Neuronal stem cell (in vitro differentiated cells): ENCODE results near the gene TRIM41.

ENCODE experiments used
- DNase-seq: peaks from one replicate; pipeline ENCODE4 v3.0.0-alpha.2; 2013; ENCODE audit warnings: low spot score
- H2AFZ ChIP-seq: one replicate; pipeline ENCODE4 v1.6.1; 2013; ENCODE audit warnings: mild to moderate bottlenecking, low read length, inconsistent platforms
- H2AK5ac ChIP-seq: 2 replicates; pipeline ENCODE4 v1.6.1; 2013; ENCODE audit warnings: low read depth, mild to moderate bottlenecking, inconsistent platforms, low read length, moderate library complexity, mixed read lengths
- H2BK120ac ChIP-seq: 2 replicates; pipeline ENCODE4 v1.6.1; 2013; ENCODE audit warnings: low read depth, mild to moderate bottlenecking, inconsistent platforms, low read length, moderate library complexity, mixed read lengths
- H2BK12ac ChIP-seq: one replicate; pipeline ENCODE4 v1.6.1; 2013; ENCODE audit warnings: low read length, inconsistent platforms
- H2BK15ac ChIP-seq: 2 replicates; pipeline ENCODE4 v1.6.1; 2013; ENCODE audit warnings: mild to moderate bottlenecking, low read length, inconsistent platforms, mixed read lengths
- H2BK5ac ChIP-seq: one replicate; pipeline ENCODE4 v1.6.1; 2013; ENCODE audit warnings: inconsistent platforms, mild to moderate bottlenecking, low read length, moderate library complexity
- H3K14ac ChIP-seq: one replicate; pipeline ENCODE4 v1.6.1; 2013; ENCODE audit warnings: low read length, inconsistent platforms
- H3K18ac ChIP-seq: 2 replicates; pipeline ENCODE4 v1.6.1; 2013; ENCODE audit warnings: low read length, inconsistent platforms
- H3K23ac ChIP-seq: 2 replicates; pipeline ENCODE4 v1.6.1; 2013; ENCODE audit warnings: low read depth, mild to moderate bottlenecking, mixed read lengths, low read length, inconsistent platforms; ENCODE audit not compliant: poor library complexity
- H3K27ac ChIP-seq: replicated peaks from 3 replicates; pipeline ENCODE4 v1.5.1; 2013; ENCODE audit warnings: low read length, inconsistent platforms
- H3K27me3 ChIP-seq, 3 experiments: 2 replicates each; pipeline ENCODE4 v1.6.1; 2013; ENCODE audit warnings: low read length in 3 of 3, mild to moderate bottlenecking in 2 of 3, inconsistent platforms in 1 of 3, low read depth in 1 of 3, mixed read lengths in 1 of 3, moderate library complexity in 1 of 3; ENCODE audit not compliant: control insufficient read depth in 3 of 3, insufficient read depth in 3 of 3
- H3K36me3 ChIP-seq, 2 donors: replicated peaks in 1 of 2; 2 replicates each; pipeline ENCODE4 v1.6.1; 2013; ENCODE audit warnings: low read length in 2 of 2; ENCODE audit not compliant: control insufficient read depth in 2 of 2, insufficient read depth in 2 of 2
- H3K4ac ChIP-seq: 2 replicates; pipeline ENCODE4 v1.6.1; 2013; ENCODE audit warnings: inconsistent platforms, mild to moderate bottlenecking, low read length, moderate library complexity
- H3K4me1 ChIP-seq, 2 donors: 1 replicate in 1 of 2; 2 replicates in 1 of 2; pipeline ENCODE4 v1.6.1; 2013; ENCODE audit warnings: low read length in 2 of 2, low read depth in 1 of 2; ENCODE audit not compliant: control insufficient read depth in 2 of 2, insufficient read depth in 1 of 2
- H3K4me2 ChIP-seq: one replicate; pipeline ENCODE4 v1.6.1; 2013; ENCODE audit warnings: mild to moderate bottlenecking, low read length, inconsistent platforms; ENCODE audit not compliant: insufficient read depth, poor library complexity, severe bottlenecking
- H3K4me3 ChIP-seq, 2 donors: 2 replicates each; pipeline ENCODE4 v1.5.1; 2013; ENCODE audit warnings: low read length in 2 of 2, mild to moderate bottlenecking in 2 of 2, inconsistent platforms in 1 of 2, moderate library complexity in 1 of 2
- H3K79me1 ChIP-seq: one replicate; pipeline ENCODE4 v1.6.1; 2013; ENCODE audit warnings: low read depth, mild to moderate bottlenecking, inconsistent platforms, low read length, moderate library complexity
- H3K9ac ChIP-seq: one replicate; pipeline ENCODE4 v1.6.1; 2013; ENCODE audit warnings: mild to moderate bottlenecking, low read depth, low read length, inconsistent platforms; ENCODE audit not compliant: poor library complexity
- H3K9me3 ChIP-seq, 2 donors: replicated peaks in 1 of 2; 2 replicates each; pipeline versions ENCODE3 to v1.6.1; 2013; ENCODE audit warnings: low read length in 2 of 2, mild to moderate bottlenecking in 2 of 2, inconsistent platforms in 1 of 2, low read depth in 1 of 2, mixed read lengths in 1 of 2, moderate library complexity in 1 of 2; ENCODE audit not compliant: control insufficient read depth in 2 of 2, insufficient read depth in 1 of 2
- H4K8ac ChIP-seq: one replicate; pipeline ENCODE4 v1.6.1; 2013; ENCODE audit warnings: low read depth, mild to moderate bottlenecking, inconsistent platforms, low read length, moderate library complexity
- H4K91ac ChIP-seq: one replicate; pipeline ENCODE4 v1.6.1; 2013; ENCODE audit warnings: low read length, low read depth, mild to moderate bottlenecking, inconsistent platforms; ENCODE audit not compliant: poor library complexity
- WGBS, 2 donors: extraction: QIAGEN DNeasy Blood & Tissue Kit; methylation state at CpG; one replicate each; pipeline ENCODE4 v1.1.7; 2013; ENCODE audit warnings: missing lambda C conversion rate in 2 of 2, mixed read lengths in 1 of 2; ENCODE audit not compliant: insufficient read length in 2 of 2, insufficient replicate concordance in 1 of 2; ENCODE audit errors: extremely low coverage in 2 of 2; 5-methylcytosine and 5-hydroxymethylcytosine counted together

The TRIM41 gene

DNA sequence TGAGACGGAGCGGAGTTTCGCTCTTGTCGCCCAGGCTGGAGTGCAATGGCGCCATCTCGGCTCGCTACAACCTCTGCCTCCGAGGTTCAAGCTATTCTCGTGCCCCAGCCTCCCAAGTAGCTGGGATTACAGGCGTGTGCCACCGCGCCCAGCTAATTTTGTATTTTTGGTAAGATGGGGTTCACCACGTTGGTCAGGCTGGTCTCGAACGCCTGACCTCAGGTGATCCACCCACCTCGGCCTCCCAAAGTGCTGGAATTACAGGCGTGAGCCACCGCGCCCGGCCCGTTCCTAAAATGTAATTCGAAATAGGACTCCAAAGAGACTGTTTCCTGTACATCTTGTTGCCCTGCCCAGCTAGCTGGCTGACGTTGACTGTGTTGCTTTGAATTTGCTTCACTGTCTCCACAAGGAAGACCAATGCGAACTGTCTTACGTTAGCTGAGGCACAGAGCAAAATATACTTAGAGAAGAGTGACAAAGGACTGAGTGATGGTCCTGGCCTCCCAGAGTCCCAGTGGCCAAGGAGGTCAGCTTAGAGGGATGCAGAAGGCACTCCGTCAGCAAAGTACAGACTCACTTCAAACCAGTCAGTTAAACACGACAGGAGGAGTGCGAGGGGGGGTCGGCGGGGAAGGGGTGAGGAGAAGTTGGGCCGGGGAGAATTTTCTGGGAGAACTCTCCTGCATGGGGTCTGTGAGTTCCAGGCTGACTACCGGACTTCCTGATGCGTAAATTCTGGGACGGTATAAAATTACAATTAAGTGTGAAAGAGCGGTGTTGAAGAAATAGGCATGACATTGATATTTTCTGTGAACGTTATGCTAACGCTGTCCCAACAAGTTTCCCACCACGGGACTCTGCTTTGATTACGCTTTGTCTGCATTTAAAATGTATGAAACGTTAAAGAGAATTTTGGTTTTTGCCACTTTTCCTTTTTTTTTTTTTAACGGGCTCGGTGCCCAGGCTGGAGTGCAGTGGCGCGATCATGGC is 6.8 kb upstream of the TRIM41 start:
- no peak overlapping the region for H4K8ac ChIP-seq
- H2BK15ac ChIP-seq, result no peak overlapping the region
- H2BK120ac ChIP-seq, result no peak overlapping the region
- H3K9ac ChIP-seq, result no peak overlapping the region
- DNase-seq, result no peak
- H3K4me1 ChIP-seq, result no peaks in the 10 kb centered on the region
- H3K14ac ChIP-seq, result no peak overlapping the region
- H3K9me3 ChIP-seq, result no peaks in the 10 kb centered on the region
- no peak overlapping the region for H2BK5ac ChIP-seq
- no peaks in the 10 kb centered on the region for H3K36me3 ChIP-seq
- H3K4ac ChIP-seq, result no peak overlapping the region
- peak overlapping the region in 1 of 2 donors; percentile 57 for H3K4me3 ChIP-seq
- H2AFZ ChIP-seq, result peak overlapping the region; percentile 39
- H3K79me1 ChIP-seq, result no peaks in the 10 kb centered on the region
- no peak overlapping the region for H4K91ac ChIP-seq
- no CpG with 5 or more reads among the region's 44 CpGs for WGBS, 2 donors
- H3K27ac ChIP-seq, result no peak overlapping the region
- H2AK5ac ChIP-seq, result no peak overlapping the region
- no peak overlapping the region for H3K18ac ChIP-seq
- no peak overlapping the region for H3K23ac ChIP-seq
- H3K4me2 ChIP-seq, result peak overlapping the region; percentile 36
- no peak overlapping the region for H2BK12ac ChIP-seq
- H3K27me3 ChIP-seq, result peaks cover 0 to 20% (median 18%) of the 10 kb centered on the region in 3 experiments

DNA sequence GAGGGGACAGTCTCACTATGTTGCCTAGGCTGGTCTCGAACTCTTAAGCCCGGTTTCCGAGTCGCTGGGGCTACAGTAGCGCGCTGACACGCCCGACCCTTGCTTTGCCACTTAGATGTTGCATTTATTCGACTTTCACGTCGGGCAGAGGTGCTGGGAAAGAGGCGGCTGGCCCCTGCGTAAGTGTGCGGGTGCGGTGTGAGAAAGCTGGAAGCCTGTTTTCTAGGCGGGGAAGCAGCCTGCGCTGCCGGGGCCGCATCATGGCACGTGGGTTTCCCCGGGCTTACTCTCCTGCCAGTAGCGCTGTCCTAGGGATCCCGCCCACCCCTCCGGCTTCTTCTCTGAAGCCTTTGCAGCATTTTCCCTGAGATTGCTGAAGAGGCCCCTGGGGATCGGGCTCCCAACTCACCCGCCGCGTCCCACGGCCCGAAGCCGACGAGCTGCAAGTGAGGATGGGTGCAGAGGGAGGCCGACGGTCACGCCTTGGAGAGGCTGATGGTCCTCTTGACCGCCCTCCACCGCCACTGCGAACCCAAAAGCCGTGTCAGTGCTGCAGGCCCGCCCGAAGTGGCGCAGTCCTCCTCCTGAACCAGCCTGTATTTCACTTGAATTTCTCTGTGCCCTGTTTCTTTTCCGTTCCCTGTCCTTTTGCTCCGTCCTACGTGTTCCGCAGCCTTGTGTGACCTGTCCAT is 5.8 kb upstream of the TRIM41 start:
- H2BK120ac ChIP-seq, result no peak overlapping the region
- no peaks in the 10 kb centered on the region for H3K79me1 ChIP-seq
- H3K27ac ChIP-seq, result no peak overlapping the region
- H2BK15ac ChIP-seq, result no peak overlapping the region
- H4K91ac ChIP-seq, result no peak overlapping the region
- no peaks in the 10 kb centered on the region for H3K36me3 ChIP-seq
- DNase-seq, result peak; percentile 65
- no peak overlapping the region for H2BK5ac ChIP-seq
- H3K14ac ChIP-seq, result no peak overlapping the region
- peak overlapping the region; percentile 57 to 82 for H3K4me3 ChIP-seq
- peak overlapping the region; percentile 76 for H3K4me2 ChIP-seq
- H2BK12ac ChIP-seq, result no peak overlapping the region
- H2AFZ ChIP-seq, result peak overlapping the region; percentile 92
- H3K4me1 ChIP-seq, result peaks cover 0 to 2% of the 10 kb centered on the region in 2 donors
- H3K9ac ChIP-seq, result no peak overlapping the region
- H4K8ac ChIP-seq, result no peak overlapping the region
- no peak overlapping the region for H3K4ac ChIP-seq
- no peak overlapping the region for H3K18ac ChIP-seq
- H3K27me3 ChIP-seq, result peaks cover 0 to 15% (median 15%) of the 10 kb centered on the region in 3 experiments
- no peak overlapping the region for H3K23ac ChIP-seq
- WGBS, 2 donors, result no CpG with 5 or more reads among the region's 46 CpGs
- no peak overlapping the region for H2AK5ac ChIP-seq
- no peaks in the 10 kb centered on the region for H3K9me3 ChIP-seq

DNA sequence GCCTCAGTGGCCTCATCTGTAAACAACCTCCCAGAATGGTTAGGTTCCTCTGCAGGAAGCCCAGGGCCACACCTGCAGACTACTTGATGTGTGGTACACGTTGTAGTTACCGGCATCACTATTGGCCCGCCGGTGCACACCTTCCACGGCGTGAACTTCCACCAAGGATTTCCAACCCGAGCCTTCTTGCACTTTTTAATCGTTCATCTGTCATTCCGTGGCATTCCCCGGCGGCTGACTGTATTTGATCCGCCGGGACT is 5.3 kb upstream of the TRIM41 start:
- H3K79me1 ChIP-seq, result no peaks in the 10 kb centered on the region

DNA sequence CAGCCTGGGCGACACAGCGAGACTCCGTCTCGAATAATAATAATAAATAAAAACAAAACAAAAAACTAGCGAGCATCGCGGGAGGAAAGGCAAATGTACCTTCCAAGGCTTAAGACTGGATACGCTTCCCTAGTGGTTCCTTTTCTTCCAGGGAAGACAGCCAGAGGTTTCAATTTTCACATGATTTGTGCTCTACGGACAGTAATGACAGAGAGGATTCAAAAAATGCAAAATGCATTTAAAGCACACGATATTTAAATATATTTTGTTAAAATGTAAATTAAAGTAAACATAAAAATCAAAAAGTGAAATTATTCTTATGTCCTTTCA is 4.3 kb upstream of the TRIM41 start:
- H3K4me1 ChIP-seq, result peaks cover 0 to 2% of the 10 kb centered on the region in 2 donors
- H2AFZ ChIP-seq, result peak overlapping the region; percentile 62
- no peak overlapping the region for H3K18ac ChIP-seq
- no peaks in the 10 kb centered on the region for H3K9me3 ChIP-seq
- H2BK15ac ChIP-seq, result no peak overlapping the region
- no peak overlapping the region for H2BK5ac ChIP-seq
- H3K36me3 ChIP-seq, result no peaks in the 10 kb centered on the region
- peak overlapping the region; percentile 46 to 73 for H3K4me3 ChIP-seq
- WGBS, 2 donors, result no CpG with 5 or more reads among the region's 10 CpGs
- no peak overlapping the region for H2AK5ac ChIP-seq
- H4K91ac ChIP-seq, result no peak overlapping the region
- no peak overlapping the region for H2BK120ac ChIP-seq
- no peak overlapping the region for H2BK12ac ChIP-seq
- H3K27me3 ChIP-seq, result peaks cover 0 to 10% (median under 1%) of the 10 kb centered on the region in 3 experiments
- no peak overlapping the region for H3K14ac ChIP-seq
- H3K9ac ChIP-seq, result no peak overlapping the region
- H3K79me1 ChIP-seq, result no peaks in the 10 kb centered on the region
- no peak overlapping the region for H4K8ac ChIP-seq
- peak overlapping the region; percentile 37 for H3K4me2 ChIP-seq
- no peak for DNase-seq
- no peak overlapping the region for H3K23ac ChIP-seq
- H3K27ac ChIP-seq, result no peak overlapping the region
- H3K4ac ChIP-seq, result no peak overlapping the region

More for the DNA sequence above, 5.3 kb upstream of the TRIM41 start:
- Histone ChIP-seq H3K9me3 (no peaks in the 10 kb centered on the region), H2AFZ (peak overlapping the region; percentile 92), H2BK5ac (no peak overlapping the region), H3K4me1 (peaks cover 0 to 2% of the 10 kb centered on the region in 2 donors), H3K14ac (no peak overlapping the region), H2BK120ac (no peak overlapping the region), H3K18ac (no peak overlapping the region), H3K23ac (no peak overlapping the region), H3K4ac (no peak overlapping the region), H4K91ac (no peak overlapping the region), H3K36me3 (no peaks in the 10 kb centered on the region), H3K27me3 (peaks cover 0 to 14% (median 10%) of the 10 kb centered on the region in 3 experiments), H2AK5ac (no peak overlapping the region), H3K9ac (no peak overlapping the region), H3K27ac (no peak overlapping the region), H2BK12ac (no peak overlapping the region), H3K4me2 (peak overlapping the region; percentile 76), H4K8ac (no peak overlapping the region), H2BK15ac (no peak overlapping the region), H3K4me3 (peak overlapping the region; percentile 57 to 82)
- WGBS, 2 donors, result no CpG with 5 or more reads among the region's 13 CpGs
- DNase-seq, result no peak
